GM19043 (cell line): ENCODE data around the gene TEKT3.

Experiments used
- ATAC-seq: cut with Tn5 transposase; IDR thresholded peaks from one replicate; pipeline ENCODE4 v1.9.1; 2021; ENCODE audit warnings: low read depth; ENCODE audit not compliant: unreplicated experiment

The TEKT3 gene

GRCh38 chr17:15341385-15341849 is at the start of gene TEKT3:
TEKT3 (minus strand) TSS chr17:15341597; CDS start chr17:15331585, 10,012 bp downstream.
- no peak for ATAC-seq

DNA sequence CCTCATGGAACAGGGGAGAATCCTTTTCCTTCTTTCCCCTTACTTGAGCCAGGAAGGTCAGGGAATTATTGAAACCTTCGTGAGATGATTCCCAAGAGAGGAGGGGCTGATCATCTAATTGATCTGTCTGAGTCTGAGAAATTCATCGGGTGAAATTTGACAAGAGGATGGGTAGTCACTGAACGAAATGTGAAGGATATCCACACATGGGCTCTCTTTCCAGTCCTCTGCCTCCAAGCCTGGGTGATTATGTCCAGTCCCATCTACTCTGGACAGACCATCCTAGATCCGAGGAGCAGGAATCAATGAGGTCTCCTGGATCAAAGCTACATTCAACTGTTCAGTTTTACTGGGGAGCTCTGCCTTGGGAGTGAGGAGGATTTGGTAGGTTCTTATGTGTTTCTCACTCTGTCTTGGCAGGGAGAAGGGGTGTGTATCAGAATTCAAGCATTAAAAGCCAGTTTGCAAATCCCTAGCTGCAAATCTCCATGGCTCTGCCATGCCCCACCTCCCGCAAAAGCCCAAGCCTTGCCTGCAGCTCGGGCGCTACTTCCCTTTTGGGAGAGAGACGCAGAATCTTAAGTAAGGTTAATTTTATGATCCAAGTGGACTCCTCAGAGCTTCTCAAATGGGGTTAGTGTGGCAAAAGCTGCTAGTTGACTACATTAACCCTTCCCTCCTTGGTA is 47.1 kb upstream of the TEKT3 start:
- no peak for ATAC-seq

DNA sequence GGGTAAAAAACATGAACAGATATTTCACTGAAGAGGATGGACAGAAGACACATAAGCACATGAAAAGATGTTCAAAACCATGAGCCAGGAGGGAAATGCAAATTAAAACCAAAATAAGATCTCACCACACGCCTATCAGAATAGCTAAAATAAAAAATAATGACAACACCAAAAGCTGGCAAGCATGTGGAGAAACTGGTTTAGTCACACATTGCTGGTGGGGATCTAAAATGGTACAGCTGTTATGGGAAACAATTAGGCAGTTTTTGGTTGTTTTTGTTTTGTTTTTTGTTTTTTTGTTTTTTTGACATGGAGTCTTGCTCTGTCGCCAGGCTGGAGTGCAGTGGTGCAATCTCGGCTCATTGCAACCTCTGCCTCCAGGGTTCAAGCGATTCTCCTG is 44.7 kb upstream of the TEKT3 start:
- no peak for ATAC-seq

GRCh38 chr17:15385305-15385704 is 43.9 kb upstream of the TEKT3 start:
- no peak for ATAC-seq

- ATAC-seq: no peak
Observed at GRCh38 chr17:15384142-15384787, 42.9 kb upstream of the TEKT3 start.

GRCh38 chr17:15382914-15383313 is 41.5 kb upstream of the TEKT3 start:
- ATAC-seq: no peak

DNA sequence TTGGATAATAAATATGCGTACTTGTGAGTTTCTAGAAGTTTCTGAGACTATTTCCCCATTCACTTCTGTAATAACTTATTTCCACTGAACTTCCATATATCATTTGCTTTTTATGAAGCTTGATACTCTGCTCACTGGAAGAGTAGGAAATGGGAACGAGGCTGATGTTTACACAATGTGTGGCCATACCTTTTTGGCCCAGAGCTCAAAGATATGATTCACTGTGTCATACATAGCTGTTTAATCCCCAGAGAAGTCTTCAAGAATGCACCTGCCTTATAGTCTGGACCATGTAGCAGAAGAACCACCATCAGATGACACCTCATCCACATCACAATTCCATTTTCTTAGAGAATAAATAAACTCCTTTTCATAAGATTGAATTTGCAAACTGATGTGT is 40.3 kb upstream of the TEKT3 start:
- ATAC-seq: no peak

DNA sequence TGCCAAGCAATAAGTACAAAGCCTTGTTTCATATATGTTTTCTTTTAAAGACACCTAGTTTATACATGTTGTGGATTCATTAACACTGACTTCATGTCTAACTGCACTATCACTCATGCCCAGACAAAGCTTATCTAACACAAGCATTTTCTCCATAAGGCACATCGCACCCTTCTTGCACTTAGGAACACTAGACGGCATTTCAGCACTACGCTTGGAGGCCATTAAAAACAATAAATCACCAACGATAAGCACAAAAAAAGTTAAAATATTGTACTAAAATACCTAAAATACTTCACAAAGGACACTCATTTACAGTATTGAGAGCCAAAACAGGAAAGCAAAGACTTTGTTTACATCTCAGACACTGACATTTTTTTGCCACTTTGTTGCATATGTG is 39.0 kb upstream of the TEKT3 start:
- no peak for ATAC-seq

DNA sequence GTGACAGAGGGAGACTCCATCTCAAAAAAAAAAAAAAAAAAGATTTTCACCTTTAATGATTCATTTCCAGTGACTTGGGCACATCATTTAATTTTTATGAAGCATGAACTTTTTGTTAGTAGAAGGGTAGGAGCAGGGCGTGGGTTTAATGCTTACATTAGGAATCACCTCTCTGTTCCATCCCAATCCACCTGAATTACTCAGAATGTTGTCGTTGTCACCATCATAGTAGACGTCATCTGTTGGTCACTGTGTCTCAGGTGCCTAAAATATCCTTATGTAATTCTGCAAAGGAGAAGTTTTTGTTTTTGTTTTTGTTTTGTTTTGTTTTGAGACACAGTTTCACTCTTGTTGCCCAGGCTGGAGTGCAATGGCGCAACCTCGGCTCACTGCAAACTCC is 38.3 kb upstream of the TEKT3 start:
- ATAC-seq: no peak

GRCh38 chr17:15378243-15378642 is 36.8 kb upstream of the TEKT3 start:
- no peak for ATAC-seq

DNA sequence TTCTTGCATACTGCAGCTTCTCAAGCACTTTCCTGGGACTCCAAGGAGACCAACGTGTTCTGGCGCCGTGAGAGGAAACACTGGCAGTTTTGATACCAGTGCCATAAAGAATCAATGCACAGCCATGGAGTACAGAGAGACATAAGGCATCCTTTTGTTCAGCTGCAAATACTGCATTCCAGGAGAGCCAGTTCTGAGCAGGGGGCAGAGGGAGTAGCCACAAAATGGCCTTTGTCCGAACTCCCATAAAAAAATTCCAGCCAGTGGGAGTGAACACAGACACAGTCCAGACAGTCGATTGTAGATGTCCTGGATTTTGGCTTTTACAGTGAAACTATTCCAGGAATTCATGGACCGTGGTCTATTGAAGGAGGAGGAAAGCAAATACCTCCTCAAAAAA is 36.2 kb upstream of the TEKT3 start:
- ATAC-seq: no peak

- no peak for ATAC-seq
Observed at GRCh38 chr17:15377200-15377599, 35.8 kb upstream of the TEKT3 start.

- no peak for ATAC-seq
Observed at GRCh38 chr17:15371376-15372130, 30.2 kb upstream of the TEKT3 start.

DNA sequence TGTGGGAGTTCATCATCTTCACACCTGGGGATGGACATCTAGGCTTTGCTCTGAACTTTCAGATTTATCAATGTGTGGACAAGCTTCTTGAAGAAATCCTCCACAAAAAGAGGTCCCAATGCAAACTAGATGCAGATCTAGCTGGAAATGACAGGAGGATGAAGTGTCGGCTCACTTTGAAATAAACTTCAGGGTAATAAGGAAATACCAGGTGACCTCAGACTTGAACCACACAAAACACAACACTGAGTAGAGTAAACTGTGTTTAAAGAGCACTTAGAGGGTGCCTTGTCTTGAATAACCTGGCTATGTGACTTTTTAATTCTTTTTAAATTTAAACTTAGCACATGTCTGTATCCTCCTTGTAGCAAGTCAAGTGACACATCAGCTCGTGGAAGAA is 27.2 kb upstream of the TEKT3 start:
- no peak for ATAC-seq

DNA sequence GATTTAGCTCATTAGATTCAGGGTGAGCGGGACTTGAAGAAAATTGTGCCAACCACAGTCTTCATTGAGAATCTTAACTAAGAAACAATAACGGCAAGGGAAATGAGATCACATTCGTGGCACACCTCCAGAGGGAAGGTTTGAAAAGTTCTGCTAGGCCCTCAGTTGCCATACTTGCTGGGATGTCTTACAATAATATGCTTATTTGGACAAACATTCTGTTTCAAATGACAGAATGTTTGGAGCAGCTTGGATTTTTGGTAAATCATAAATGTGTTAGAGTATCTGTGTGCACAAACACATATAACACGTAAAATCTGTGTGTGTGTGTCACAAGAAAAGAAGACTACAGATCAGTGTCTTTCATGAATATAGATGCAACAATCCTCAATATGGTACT is 24.6 kb upstream of the TEKT3 start:
- no peak for ATAC-seq

- no peak for ATAC-seq
Observed at GRCh38 chr17:15364615-15365014, 23.2 kb upstream of the TEKT3 start.

GRCh38 chr17:15363702-15364101 is 22.3 kb upstream of the TEKT3 start:
- no peak for ATAC-seq

DNA sequence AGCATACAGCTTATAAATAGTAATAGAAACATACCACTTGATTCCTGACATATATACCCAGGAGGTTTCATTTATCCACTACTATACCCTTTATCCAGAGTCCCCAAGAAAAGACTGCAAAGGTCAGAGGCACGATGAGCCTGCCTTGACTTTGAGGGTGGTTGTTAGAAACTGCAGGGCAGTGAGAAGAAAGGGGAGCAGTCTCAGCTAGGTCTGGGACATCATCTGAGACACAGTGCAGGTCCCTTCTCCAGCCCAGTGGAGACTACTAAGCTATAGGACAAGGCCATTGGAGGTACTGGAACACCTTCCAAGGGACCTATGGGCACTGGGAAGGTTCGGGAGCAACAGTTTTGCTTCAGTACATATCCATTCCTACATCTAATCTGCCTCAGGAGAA is 20.2 kb upstream of the TEKT3 start:
- no peak for ATAC-seq

- ATAC-seq: no peak
Observed at GRCh38 chr17:15361151-15361550, 19.8 kb upstream of the TEKT3 start.

- no peak for ATAC-seq
Observed at GRCh38 chr17:15354256-15354655, 12.9 kb upstream of the TEKT3 start.

DNA sequence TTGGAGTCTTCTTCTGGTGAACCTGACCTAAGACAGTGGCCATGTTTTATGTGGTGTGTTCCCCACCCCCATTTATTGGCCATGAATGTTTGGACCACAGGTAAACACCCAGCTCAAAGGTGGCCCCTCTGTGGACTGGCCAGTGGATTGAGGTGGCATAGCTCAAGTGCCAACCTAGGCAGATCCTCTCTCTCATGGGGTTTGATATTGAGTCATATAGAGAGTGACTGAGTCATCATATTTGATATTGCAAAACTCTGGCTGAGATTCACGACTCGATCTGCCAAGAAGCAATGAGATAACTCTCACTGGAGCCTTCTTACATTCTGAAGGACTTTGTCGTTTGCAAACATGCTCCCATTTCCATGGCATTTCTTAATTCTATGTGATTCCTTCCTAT is 10.5 kb upstream of the TEKT3 start:
- no peak for ATAC-seq

- ATAC-seq: no peak
Observed at GRCh38 chr17:15351478-15351840, 10.1 kb upstream of the TEKT3 start.
